Osteocyte (in vitro differentiated cells): Measurements from ENCODE around the gene AHCYL1. TPM values are rescaled to one million over a fixed set of nuclear protein-coding genes. Genes with fewer than 3 reads are reported as not detected.

Experiments used
- DNase-seq: peaks from one replicate; pipeline ENCODE4 v3.0.0; 2021; ENCODE audit warnings: mixed read lengths; ENCODE audit not compliant: unreplicated experiment; ENCODE audit errors: extremely low spot score
- H3K27ac Mint-ChIP-seq: one replicate; pipeline ENCODE4 v1.8.0; 2021; ENCODE audit warnings: mild to moderate bottlenecking, mixed read lengths; ENCODE audit not compliant: unreplicated experiment
- H3K27me3 Mint-ChIP-seq: one replicate; pipeline ENCODE4 v1.8.0; 2021; ENCODE audit warnings: mixed read lengths; ENCODE audit not compliant: unreplicated experiment
- H3K36me3 Mint-ChIP-seq: one replicate; pipeline ENCODE4 v1.8.0; 2021; ENCODE audit warnings: mixed read lengths; ENCODE audit not compliant: unreplicated experiment
- H3K4me1 Mint-ChIP-seq: one replicate; pipeline ENCODE4 v1.8.0; 2021; ENCODE audit warnings: mixed read lengths; ENCODE audit not compliant: unreplicated experiment
- H3K4me3 Mint-ChIP-seq: one replicate; pipeline ENCODE4 v1.8.0; 2021; ENCODE audit warnings: mild to moderate bottlenecking, moderate library complexity, mixed read lengths; ENCODE audit not compliant: unreplicated experiment
- H3K9me3 Mint-ChIP-seq: one replicate; pipeline ENCODE4 v1.8.0; 2021; ENCODE audit warnings: mixed read lengths; ENCODE audit not compliant: unreplicated experiment
- CTCF ChIP-seq: fragments of 200-600 bp; sonication (generic); IDR thresholded peaks from 2 replicates; pipeline ENCODE4 v1.5.0; 2021; ENCODE audit warnings: antibody characterized with exemption, mild to moderate bottlenecking, moderate library complexity
- total RNA-seq: library from RNA; stranded (reverse); gene quantifications from 2 replicates; pipeline ENCODE4 v1.2.1, GENCODE V29; 2021

AHCYL1 gene
- total RNA-seq, 1 donor from 2014 or later, result 79.3 TPM

GRCh38 chr1:109978761-109979488 lies 5.6 kb upstream of the AHCYL1 start:
- no peaks in the 10 kb centered on the region for H3K36me3 Mint-ChIP-seq
- no peaks in the 10 kb centered on the region for H3K9me3 Mint-ChIP-seq
- H3K4me1 Mint-ChIP-seq, result peaks cover 54% of the 10 kb centered on the region
- H3K4me3 Mint-ChIP-seq, result no peak overlapping the region
- no peak for DNase-seq
- H3K27ac Mint-ChIP-seq, result no peak overlapping the region
- no peaks in the 10 kb centered on the region for H3K27me3 Mint-ChIP-seq
- TF ChIP-seq CTCF, result no peak

GRCh38 chr1:109979489-109980091 lies 5.0 kb upstream of the AHCYL1 start:
- peaks cover 58% of the 10 kb centered on the region for H3K4me1 Mint-ChIP-seq
- no peak for DNase-seq
- no peaks in the 10 kb centered on the region for H3K27me3 Mint-ChIP-seq
- TF ChIP-seq CTCF, result no peak
- no peaks in the 10 kb centered on the region for H3K36me3 Mint-ChIP-seq
- no peak overlapping the region for H3K27ac Mint-ChIP-seq
- no peaks in the 10 kb centered on the region for H3K9me3 Mint-ChIP-seq
- no peak overlapping the region for H3K4me3 Mint-ChIP-seq

DNA sequence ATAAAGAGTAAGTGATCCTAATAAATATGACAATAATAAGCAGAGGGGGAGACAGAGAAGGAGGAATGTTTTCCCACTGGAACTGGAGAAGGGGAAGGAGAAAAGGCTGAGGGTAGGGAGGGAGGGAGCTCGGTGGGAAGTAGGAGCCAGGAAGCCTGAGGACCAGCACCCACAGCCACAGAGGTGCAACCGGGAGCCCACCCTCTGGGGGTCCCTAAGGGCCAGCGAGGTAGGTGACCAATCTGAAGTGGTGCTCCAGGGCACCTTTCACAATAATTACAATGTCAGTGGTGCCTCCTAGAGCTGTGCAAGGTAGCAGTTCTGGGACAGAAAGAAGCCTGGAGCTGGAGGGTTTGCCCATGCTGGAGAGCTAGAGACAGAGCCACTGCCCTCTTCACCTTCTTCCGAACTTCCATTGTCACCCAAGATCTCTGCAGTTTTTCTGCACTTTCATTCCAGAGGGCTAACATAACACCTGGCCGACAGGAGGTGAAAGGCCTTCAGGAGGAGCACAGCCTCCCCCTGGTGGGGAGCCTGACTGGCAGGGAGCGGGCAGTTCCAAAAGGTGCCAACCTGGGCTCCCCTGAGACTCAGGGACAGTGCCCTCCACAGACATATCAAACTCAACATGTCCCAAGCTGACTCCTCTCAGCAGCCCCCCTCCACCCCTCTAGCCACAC lies 4.1 kb upstream of the AHCYL1 start:
- TF ChIP-seq CTCF, result peak; percentile 55
- Mint-ChIP-seq H3K27me3 (no peaks in the 10 kb centered on the region), H3K27ac (no peak overlapping the region), H3K36me3 (no peaks in the 10 kb centered on the region), H3K9me3 (no peaks in the 10 kb centered on the region), H3K4me1 (peaks cover 59% of the 10 kb centered on the region), H3K4me3 (no peak overlapping the region)
- no peak for DNase-seq

DNA sequence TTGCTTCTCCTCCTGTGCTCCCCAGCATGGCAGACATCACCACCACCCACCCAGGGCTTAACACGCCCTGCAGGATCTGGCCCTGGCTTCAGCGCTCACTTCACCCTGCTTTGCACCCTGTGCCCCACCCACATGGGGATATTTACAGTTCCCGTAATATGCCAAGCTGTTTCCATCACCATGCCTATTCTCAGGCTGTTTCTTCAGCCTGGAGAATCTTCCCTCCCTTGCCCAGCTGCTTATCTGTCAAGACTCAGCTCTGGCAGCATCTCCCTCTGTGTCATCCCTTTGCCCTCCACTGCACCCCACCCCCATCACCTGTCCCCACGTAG lies 3.6 kb upstream of the AHCYL1 start:
- TF ChIP-seq CTCF, result no peak
- no peaks in the 10 kb centered on the region for H3K27me3 Mint-ChIP-seq
- no peaks in the 10 kb centered on the region for H3K9me3 Mint-ChIP-seq
- no peaks in the 10 kb centered on the region for H3K36me3 Mint-ChIP-seq
- H3K4me1 Mint-ChIP-seq, result peaks cover 59% of the 10 kb centered on the region
- DNase-seq, result no peak
- no peak overlapping the region for H3K27ac Mint-ChIP-seq
- H3K4me3 Mint-ChIP-seq, result no peak overlapping the region
